CD14-positive monocyte (primary cell): Measurements from ENCODE around the gene CTNNAL1. TPM values are rescaled to one million over a fixed set of nuclear protein-coding genes. Genes with fewer than 3 reads are reported as not detected.

Source experiments
- DNase-seq, 3 donors: peaks; one replicate each; pipeline ENCODE4 v3.0.0-alpha.2; 2011 to 2022
- H2AFZ ChIP-seq: 2 replicates; pipeline ENCODE4 v1.6.0; 2012; ENCODE audit warnings: mild to moderate bottlenecking, low read depth, low read length, inconsistent platforms; ENCODE audit not compliant: insufficient read depth, poor library complexity, severe bottlenecking
- H3K27ac ChIP-seq, 2 donors: 1 replicate in 1 of 2; 2 replicates in 1 of 2; pipeline ENCODE4 v1.5.1; 2012 to 2013; ENCODE audit warnings: low read length in 2 of 2, control low read depth in 1 of 2, inconsistent platforms in 1 of 2, low read depth in 1 of 2, mild to moderate bottlenecking in 1 of 2
- H3K27me3 ChIP-seq, 2 donors: one replicate each; pipeline versions ENCODE4 v1.6.0 to v1.6.1; 2011 to 2013; ENCODE audit warnings: low read length in 2 of 2; ENCODE audit not compliant: control insufficient read depth in 2 of 2, insufficient read depth in 2 of 2
- H3K36me3 ChIP-seq, 2 donors: replicated peaks in 1 of 2; 1 replicate in 1 of 2; 2 replicates in 1 of 2; pipeline versions ENCODE4 v1.5.1 to v1.6.1; 2012 to 2013; ENCODE audit warnings: low read length in 2 of 2, control low read depth in 1 of 2, inconsistent platforms in 1 of 2, mild to moderate bottlenecking in 1 of 2; ENCODE audit not compliant: insufficient read depth in 2 of 2, control insufficient read depth in 1 of 2
- H3K4me1 ChIP-seq, 2 donors: 1 replicate in 1 of 2; 2 replicates in 1 of 2; pipeline versions ENCODE4 v1.5.1 to v1.6.1; 2012 to 2013; ENCODE audit warnings: low read length in 2 of 2, control low read depth in 1 of 2, inconsistent platforms in 1 of 2, mild to moderate bottlenecking in 1 of 2, moderate library complexity in 1 of 2; ENCODE audit not compliant: insufficient read depth in 2 of 2, control insufficient read depth in 1 of 2
- H3K4me2 ChIP-seq: replicated peaks from 2 replicates; pipeline ENCODE3; 2012; ENCODE audit warnings: low read length, moderate library complexity, mild to moderate bottlenecking; ENCODE audit not compliant: poor library complexity, severe bottlenecking; ENCODE audit errors: extremely low read depth
- H3K4me3 ChIP-seq, 3 experiments: fragments of 200-600 bp in 1 of 3; sonication (generic) in 1 of 3; replicated peaks in 1 of 3; 1 replicate in 2 of 3; 2 replicates in 1 of 3; pipeline ENCODE4 v1.5.1; 2011 to 2013; ENCODE audit warnings: low read length in 3 of 3, mild to moderate bottlenecking in 3 of 3, control low read depth in 2 of 3, low read depth in 2 of 3, inconsistent platforms in 1 of 3, moderate library complexity in 1 of 3
- H3K79me2 ChIP-seq: 2 replicates; pipeline ENCODE4 v1.6.0; 2012; ENCODE audit warnings: mild to moderate bottlenecking, control low read depth, inconsistent platforms, low read length, moderate library complexity; ENCODE audit not compliant: insufficient read depth
- H3K9ac ChIP-seq: 2 replicates; pipeline ENCODE4 v1.6.0; 2017; ENCODE audit warnings: low read length, mild to moderate bottlenecking; ENCODE audit not compliant: insufficient read depth, poor library complexity, severe bottlenecking
- H3K9me3 ChIP-seq, 2 donors: replicated peaks in 1 of 2; 1 replicate in 1 of 2; 2 replicates in 1 of 2; pipeline versions ENCODE4 v1.5.1 to v1.6.1; 2012 to 2013; ENCODE audit warnings: low read length in 2 of 2, control low read depth in 1 of 2; ENCODE audit not compliant: control insufficient read depth in 1 of 2, insufficient read depth in 1 of 2
- H4K20me1 ChIP-seq: 2 replicates; pipeline ENCODE4 v1.6.0; 2012; ENCODE audit warnings: mild to moderate bottlenecking, low read length, control low read depth, moderate library complexity; ENCODE audit not compliant: insufficient read depth
- H3K27ac Mint-ChIP-seq, 7 donors: one replicate each; pipeline ENCODE4 v1.8.0; 2020; ENCODE audit warnings: mild to moderate bottlenecking in 7 of 7, mixed read lengths in 7 of 7, moderate library complexity in 6 of 7, inconsistent platforms in 2 of 7
- H3K27me3 Mint-ChIP-seq, 3 donors: one replicate each; pipeline ENCODE4 v1.8.0; 2021 to 2022; ENCODE audit warnings: low read depth in 3 of 3, mild to moderate bottlenecking in 3 of 3, mixed read lengths in 3 of 3, moderate library complexity in 3 of 3, inconsistent platforms in 1 of 3
- H3K36me3 Mint-ChIP-seq, 2 donors: one replicate each; pipeline ENCODE4 v1.8.0; 2020; ENCODE audit warnings: mixed read lengths in 2 of 2, inconsistent platforms in 1 of 2, mild to moderate bottlenecking in 1 of 2
- H3K4me1 Mint-ChIP-seq: one replicate; pipeline ENCODE4 v1.8.0; 2020; ENCODE audit warnings: mild to moderate bottlenecking, mixed read lengths
- H3K4me3 Mint-ChIP-seq, 2 donors: one replicate each; pipeline ENCODE4 v1.8.0; 2020; ENCODE audit warnings: mild to moderate bottlenecking in 2 of 2, mixed read lengths in 2 of 2, moderate library complexity in 1 of 2
- H3K9me3 Mint-ChIP-seq, 7 donors: one replicate each; pipeline ENCODE4 v1.8.0; 2020 to 2022; ENCODE audit warnings: mixed read lengths in 7 of 7, mild to moderate bottlenecking in 6 of 7, moderate library complexity in 6 of 7, inconsistent platforms in 2 of 7
- WGBS: methylation state at CpG from one replicate; pipeline ENCODE4 v1.1.5; 2013; ENCODE audit warnings: missing lambda C conversion rate; ENCODE audit not compliant: insufficient coverage; 5-methylcytosine and 5-hydroxymethylcytosine counted together
- intact Hi-C, 2 donors: fragments of 100-400 bp; cut with micrococcal nuclease; formaldehyde crosslinking; loops; one replicate each; pipeline versions ENCODE4 v1.15.0 to v1.15.1; 2023
- polyA plus RNA-seq, 3 donors: library from polyadenylated mRNA; depleted of rRNA in 1 of 3; unstranded in 2 of 3; stranded (reverse) in 1 of 3; fragments of 300-500 nt in 2 of 3; fragments of >200 nt in 1 of 3; fragmentation: Illumina TruSeq in 2 of 3; gene quantifications; 1 replicate in 2 of 3; 2 replicates in 1 of 3; pipeline ENCODE4 v1.2.3, GENCODE V29; 2012 to 2021
- TF ChIP-seq, protein P1 (sequence below): fragments of 200-600 bp; IDR thresholded peaks from one replicate; pipeline ENCODE4 v1.8.0; 2022; ENCODE audit warnings: antibody characterized with exemption, mild to moderate bottlenecking

CTNNAL1 gene
- polyA plus RNA-seq, 3 donors: 0.10 to 0.39 (median 0.25) TPM

- Histone ChIP-seq H3K27me3 (no peaks in the 10 kb centered on the region), H3K36me3 (no peaks in the 10 kb centered on the region), H3K9me3 (no peaks in the 10 kb centered on the region), H3K79me2 (no peaks in the 10 kb centered on the region), H2AFZ (no peak overlapping the region), H4K20me1 (no peaks in the 10 kb centered on the region), H3K9ac (no peak overlapping the region), H3K27ac (peak overlapping the region in 1 of 2 donors; percentile 9), H3K4me3 (no peak overlapping the region), H3K4me2 (no peak overlapping the region), H3K4me1 (peaks cover 16 to 25% of the 10 kb centered on the region in 2 donors)
- peaks cover 0 to 8% of the 10 kb centered on the region in 2 donors for H3K36me3 Mint-ChIP-seq
- no peak overlapping the region for H3K4me3 Mint-ChIP-seq
- intact Hi-C loops: no loop called here
- H3K9me3 Mint-ChIP-seq: no peaks in the 10 kb centered on the region
- no CpG with 5 or more reads among the region's 1 CpG for WGBS
- TF ChIP-seq, protein P1, sequence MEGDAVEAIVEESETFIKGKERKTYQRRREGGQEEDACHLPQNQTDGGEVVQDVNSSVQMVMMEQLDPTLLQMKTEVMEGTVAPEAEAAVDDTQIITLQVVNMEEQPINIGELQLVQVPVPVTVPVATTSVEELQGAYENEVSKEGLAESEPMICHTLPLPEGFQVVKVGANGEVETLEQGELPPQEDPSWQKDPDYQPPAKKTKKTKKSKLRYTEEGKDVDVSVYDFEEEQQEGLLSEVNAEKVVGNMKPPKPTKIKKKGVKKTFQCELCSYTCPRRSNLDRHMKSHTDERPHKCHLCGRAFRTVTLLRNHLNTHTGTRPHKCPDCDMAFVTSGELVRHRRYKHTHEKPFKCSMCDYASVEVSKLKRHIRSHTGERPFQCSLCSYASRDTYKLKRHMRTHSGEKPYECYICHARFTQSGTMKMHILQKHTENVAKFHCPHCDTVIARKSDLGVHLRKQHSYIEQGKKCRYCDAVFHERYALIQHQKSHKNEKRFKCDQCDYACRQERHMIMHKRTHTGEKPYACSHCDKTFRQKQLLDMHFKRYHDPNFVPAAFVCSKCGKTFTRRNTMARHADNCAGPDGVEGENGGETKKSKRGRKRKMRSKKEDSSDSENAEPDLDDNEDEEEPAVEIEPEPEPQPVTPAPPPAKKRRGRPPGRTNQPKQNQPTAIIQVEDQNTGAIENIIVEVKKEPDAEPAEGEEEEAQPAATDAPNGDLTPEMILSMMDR: no peak
- H3K27ac Mint-ChIP-seq: peak overlapping the region in 5 of 7 donors; percentile 4 to 68 (median 28)
- DNase-seq: no peak
- peaks cover 36% of the 10 kb centered on the region for H3K4me1 Mint-ChIP-seq
- H3K27me3 Mint-ChIP-seq: no peaks in the 10 kb centered on the region
Observed at GRCh38 chr9:108997112-108997511, 16.2 kb downstream of the CTNNAL1 start.

DNA sequence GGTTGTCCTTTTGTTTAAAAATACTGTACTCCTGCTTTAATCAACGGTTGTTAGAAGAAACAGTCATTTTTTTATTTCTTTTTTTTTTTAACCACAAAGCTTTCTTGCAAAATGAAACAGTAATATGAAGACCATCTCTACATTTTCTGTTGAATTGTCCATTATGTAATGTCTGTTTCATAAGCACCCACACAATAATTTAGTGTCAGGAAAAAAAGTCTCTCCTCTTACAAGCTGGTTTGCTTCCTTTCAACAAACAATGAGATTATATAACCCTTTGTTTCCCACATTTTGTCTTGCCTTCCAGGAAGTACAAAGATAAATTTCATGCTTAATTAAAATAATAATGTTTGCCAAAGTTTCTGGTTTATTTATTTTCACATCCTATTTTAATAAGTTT, 16.7 kb downstream of the CTNNAL1 start:
- Histone ChIP-seq H3K9me3 (no peaks in the 10 kb centered on the region), H3K4me3 (no peak overlapping the region), H3K4me2 (no peak overlapping the region), H3K4me1 (peaks cover 16 to 25% of the 10 kb centered on the region in 2 donors), H4K20me1 (no peaks in the 10 kb centered on the region), H3K36me3 (no peaks in the 10 kb centered on the region), H3K79me2 (no peaks in the 10 kb centered on the region), H3K27me3 (no peaks in the 10 kb centered on the region), H3K9ac (no peak overlapping the region), H2AFZ (no peak overlapping the region), H3K27ac (peak overlapping the region in 1 of 2 donors; percentile 9)
- H3K36me3 Mint-ChIP-seq: peaks cover 2 to 10% of the 10 kb centered on the region in 2 donors
- TF ChIP-seq, protein P1: no peak
- H3K4me1 Mint-ChIP-seq: peaks cover 36% of the 10 kb centered on the region
- intact Hi-C loops: no loop called here
- H3K9me3 Mint-ChIP-seq: no peaks in the 10 kb centered on the region
- no peak overlapping the region for H3K4me3 Mint-ChIP-seq
- peak overlapping the region in 1 of 7 donors; percentile 69 for H3K27ac Mint-ChIP-seq
- no peaks in the 10 kb centered on the region for H3K27me3 Mint-ChIP-seq
- WGBS: no CpG with 5 or more reads among the region's 1 CpG
- no peak for DNase-seq
